Sigmoid colon (tissue), 7 donors: ENCODE results near the gene MRPS24. TPM values are rescaled to one million over a fixed set of nuclear protein-coding genes. Genes with fewer than 3 reads are reported as not detected.

Experiments used
- DNase-seq: peaks from one replicate; pipeline ENCODE4 v3.0.0-alpha.2; 2019
- H3K27ac ChIP-seq, 4 donors: fragments of 200-600 bp; sonication (generic); one replicate each; pipeline ENCODE4 v1.5.1; 2016 to 2019; ENCODE audit warnings: mild to moderate bottlenecking in 1 of 4
- H3K27me3 ChIP-seq, 3 donors: fragments of 200-600 bp; sonication (generic); one replicate each; pipeline ENCODE4 v1.5.1; 2019; ENCODE audit warnings: mild to moderate bottlenecking in 1 of 3
- H3K36me3 ChIP-seq, 4 donors: fragments of 200-600 bp; sonication (generic); one replicate each; pipeline ENCODE4 v1.5.1; 2016 to 2019
- H3K4me1 ChIP-seq, 4 donors: fragments of 200-600 bp; sonication (generic); one replicate each; pipeline ENCODE4 v1.5.1; 2017 to 2019
- H3K4me3 ChIP-seq, 4 donors: fragments of 200-600 bp; sonication (generic); one replicate each; pipeline ENCODE4 v1.5.1; 2017 to 2019; ENCODE audit warnings: mild to moderate bottlenecking in 2 of 4, moderate library complexity in 1 of 4
- H3K9me3 ChIP-seq, 4 donors: fragments of 200-600 bp in 3 of 4; sonication (generic) in 3 of 4; one replicate each; pipeline versions ENCODE4 v1.5.1 to v1.6.1; 2013 to 2019
- CTCF ChIP-seq, 4 experiments: fragments of 450-650 bp in 3 of 4; fragments of 200-600 bp in 1 of 4; IDR thresholded peaks; one replicate each; pipeline ENCODE4 v1.5.1; 2016 to 2019; ENCODE audit warnings: antibody characterized with exemption in 4 of 4, mild to moderate bottlenecking in 3 of 4, moderate library complexity in 2 of 4
- EP300 ChIP-seq, 4 donors: sonication (generic); formaldehyde crosslinking; IDR thresholded peaks; one replicate each; pipeline ENCODE4 v1.6.1; 2017; ENCODE audit warnings: antibody characterized with exemption in 4 of 4
- POLR2A ChIP-seq, 2 donors: fragments of 450-650 bp; IDR thresholded peaks; one replicate each; pipeline ENCODE4 v1.6.1; 2016; ENCODE audit warnings: antibody characterized with exemption in 2 of 2, mild to moderate bottlenecking in 2 of 2, moderate library complexity in 2 of 2
- POLR2AphosphoS5 ChIP-seq, 4 donors: sonication (generic); formaldehyde crosslinking; IDR thresholded peaks; one replicate each; pipeline ENCODE4 v1.6.1; 2017; ENCODE audit warnings: antibody characterized with exemption in 4 of 4
- WGBS, 2 donors: extraction: QIAGEN DNeasy Blood & Tissue Kit; methylation state at CpG; one replicate each; pipeline ENCODE4 v1.1.7; 2013; 5-methylcytosine and 5-hydroxymethylcytosine counted together
- intact Hi-C: fragments of 100-400 bp; cut with DNase I; formaldehyde crosslinking; loops from one replicate; pipeline ENCODE4 v1.15.1; 2023
- polyA plus RNA-seq, 3 donors: library from polyadenylated mRNA; stranded (reverse); fragments of 200-250 nt; gene quantifications; one replicate each; pipeline ENCODE4 v1.2.3, GENCODE V29; 2013
- total RNA-seq, 4 donors: library from RNA; depleted of rRNA; stranded (reverse); fragments of >200 nt; gene quantifications; one replicate each; pipeline ENCODE4 v1.1.0, GENCODE V29; 2016
- donor health status: healthy with polysubstance abuse.
- donor health status: Bipolar disorder and iron deficiency.
- donor health status: healthy.

The MRPS24 gene
- total and polyA plus RNA-seq, 7 donors: 105 to 177 (median 145) TPM

- Histone ChIP-seq H3K4me3 (no peak overlapping the region), H3K27me3 (no peaks in the 10 kb centered on the region), H3K9me3 (no peaks in the 10 kb centered on the region), H3K27ac (no peak overlapping the region), H3K36me3 (no peaks in the 10 kb centered on the region), H3K4me1 (no peaks in the 10 kb centered on the region)
- intact Hi-C loops: no loop called here
- no peak for DNase-seq
- no peak for TF ChIP-seq CTCF (IDR thresholded peaks at IDR 0.05)
- no peak for TF ChIP-seq POLR2A (IDR thresholded peaks at IDR 0.05)
- TF ChIP-seq POLR2AphosphoS5 (IDR thresholded peaks at IDR 0.05): no peak
- TF ChIP-seq EP300 (IDR thresholded peaks at IDR 0.05): no peak
- 46 to 63% methylated on average over 4 of the region's 4 CpGs for WGBS, 2 donors
Measured at GRCh38 chr7:43847496-43847895, 21.8 kb downstream of the MRPS24 start.

- Histone ChIP-seq H3K27ac (no peak overlapping the region), H3K4me1 (no peaks in the 10 kb centered on the region), H3K4me3 (no peak overlapping the region), H3K9me3 (no peaks in the 10 kb centered on the region), H3K36me3 (no peaks in the 10 kb centered on the region), H3K27me3 (no peaks in the 10 kb centered on the region)
- intact Hi-C loops: no loop called here
- 86 to 87% methylated on average over 2 of the region's 2 CpGs for WGBS, 2 donors
- TF ChIP-seq POLR2AphosphoS5 (IDR thresholded peaks at IDR 0.05) (no peak), EP300 (IDR thresholded peaks at IDR 0.05) (no peak), POLR2A (IDR thresholded peaks at IDR 0.05) (no peak), CTCF (IDR thresholded peaks at IDR 0.05) (no peak)
- DNase-seq: no peak
Measured at GRCh38 chr7:43844662-43845061, 24.7 kb downstream of the MRPS24 start.

- H3K4me1 ChIP-seq: no peaks in the 10 kb centered on the region
- H3K36me3 ChIP-seq: no peaks in the 10 kb centered on the region
Measured at GRCh38 chr7:43844257-43844656, 25.1 kb downstream of the MRPS24 start.

GRCh38 chr7:43843296-43843695, 26.0 kb downstream of the MRPS24 start:
- intact Hi-C loops: no loop called here
- Histone ChIP-seq H3K4me1 (peaks cover 0 to 5% (median 2%) of the 10 kb centered on the region in 4 donors), H3K27ac (no peak overlapping the region), H3K27me3 (no peaks in the 10 kb centered on the region), H3K36me3 (no peaks in the 10 kb centered on the region), H3K4me3 (no peak overlapping the region), H3K9me3 (no peaks in the 10 kb centered on the region)
- TF ChIP-seq EP300 (IDR thresholded peaks at IDR 0.05): no peak
- no peak for TF ChIP-seq CTCF (IDR thresholded peaks at IDR 0.05)
- no peak for TF ChIP-seq POLR2AphosphoS5 (IDR thresholded peaks at IDR 0.05)
- no peak for TF ChIP-seq POLR2A (IDR thresholded peaks at IDR 0.05)
- DNase-seq: no peak
- 88 to 93% methylated on average over 4 of the region's 4 CpGs for WGBS, 2 donors

More at GRCh38 chr7:43844257-43844656, 25.1 kb downstream of the MRPS24 start:
- TF ChIP-seq POLR2AphosphoS5 (IDR thresholded peaks at IDR 0.05): no peak
- TF ChIP-seq CTCF (IDR thresholded peaks at IDR 0.05): no peak
- Histone ChIP-seq H3K27ac (no peak overlapping the region), H3K9me3 (no peaks in the 10 kb centered on the region), H3K4me3 (no peak overlapping the region), H3K27me3 (no peaks in the 10 kb centered on the region)
- no peak for DNase-seq
- WGBS, 2 donors: 93 to 96% methylated on average over 2 of the region's 2 CpGs
- intact Hi-C loops: no loop called here

- DNase-seq: no peak
- intact Hi-C loops: loop anchor here (2.0 kb wide), 1 partner anchor 109 kb away; the partner anchor contains the start of gene COA1
- TF ChIP-seq EP300 (IDR thresholded peaks at IDR 0.05) (no peak), CTCF (IDR thresholded peaks at IDR 0.05) (no peak), POLR2AphosphoS5 (IDR thresholded peaks at IDR 0.05) (no peak), POLR2A (IDR thresholded peaks at IDR 0.05) (no peak)
- Histone ChIP-seq H3K27ac (peak overlapping the region in 3 of 4 donors; percentile 51 to 57 (median 52)), H3K4me3 (peak overlapping the region in 2 of 4 donors; percentile 33 to 35), H3K4me1 (peaks cover 0 to 5% (median 2%) of the 10 kb centered on the region in 4 donors), H3K36me3 (no peaks in the 10 kb centered on the region), H3K27me3 (no peaks in the 10 kb centered on the region), H3K9me3 (no peaks in the 10 kb centered on the region)
- WGBS, 2 donors: 59 to 85% methylated on average over 9 of the region's 9 CpGs
Measured at GRCh38 chr7:43838201-43838658, 31.1 kb downstream of the MRPS24 start.
